ENCODE measurements around the gene CDKN1A. TPM values are rescaled to one million over a fixed set of nuclear protein-coding genes. Genes with fewer than 3 reads are reported as not detected.

The CDKN1A gene
- total and polyA plus RNA-seq, 5 donors: 38.5 to 68.6 (median 59.4) TPM

DNA sequence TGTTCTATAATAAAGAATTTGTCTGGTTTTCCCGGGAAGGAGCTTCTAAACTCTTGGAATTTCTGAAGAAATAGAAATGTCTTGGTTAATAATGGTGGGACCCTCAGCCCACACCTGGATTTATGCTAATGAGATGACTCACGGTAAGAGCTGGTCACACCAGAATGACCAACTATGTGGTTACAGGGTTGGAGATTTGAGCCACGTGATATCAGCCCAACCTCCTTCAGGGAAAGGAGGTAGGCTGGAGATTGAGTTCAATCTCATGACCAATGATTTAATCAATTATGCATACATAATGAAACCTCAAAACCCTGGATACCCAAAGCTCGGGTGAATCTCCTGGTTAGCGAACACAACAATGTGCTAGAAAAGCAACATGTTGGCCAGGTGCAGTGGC lies 22.1 kb upstream of the CDKN1A start:
- Histone ChIP-seq H3K27me3 (ENCODE audit: control insufficient read depth, insufficient read depth) (no peaks in the 10 kb centered on the region), H3K9me3 (ENCODE audit: control insufficient read depth, low read length) (no peaks in the 10 kb centered on the region), H3K27ac (ENCODE audit: low read length) (no peak overlapping the region), H3K4me3 (ENCODE audit: low read length) (no peak overlapping the region), H3K4me1 (ENCODE audit: control insufficient read depth, insufficient read depth, low read length) (peaks cover 3% of the 10 kb centered on the region)
- DNase-seq (no peak), ATAC-seq (no peak)
- intact Hi-C loops (cut with DNase I): no loop called here
- 86% methylated on average over 5 of the region's 5 CpGs for WGBS

DNA sequence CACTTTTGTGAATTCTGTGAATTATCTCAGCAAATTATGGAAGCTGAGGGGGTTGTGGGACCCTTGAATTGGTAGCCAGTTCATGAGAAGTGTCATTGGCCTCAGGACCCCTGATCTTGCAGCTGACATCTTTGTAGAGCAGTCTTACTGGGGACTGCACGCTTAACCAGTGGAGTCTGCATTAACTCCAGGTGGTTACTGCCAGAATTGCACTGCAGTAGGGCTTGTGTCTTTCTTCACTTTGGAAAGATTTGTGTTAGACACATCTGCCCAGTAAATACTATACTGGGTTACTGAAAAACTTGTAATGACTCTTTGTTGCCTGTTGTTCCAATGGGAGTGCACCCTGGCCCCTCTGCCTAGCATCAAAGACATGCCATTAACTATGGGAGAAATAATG lies 21.2 kb upstream of the CDKN1A start:
- H3K27me3 ChIP-seq (ENCODE audit: control insufficient read depth, insufficient read depth): no peaks in the 10 kb centered on the region
- H3K9me3 ChIP-seq (ENCODE audit: control insufficient read depth, low read length): no peaks in the 10 kb centered on the region

DNA sequence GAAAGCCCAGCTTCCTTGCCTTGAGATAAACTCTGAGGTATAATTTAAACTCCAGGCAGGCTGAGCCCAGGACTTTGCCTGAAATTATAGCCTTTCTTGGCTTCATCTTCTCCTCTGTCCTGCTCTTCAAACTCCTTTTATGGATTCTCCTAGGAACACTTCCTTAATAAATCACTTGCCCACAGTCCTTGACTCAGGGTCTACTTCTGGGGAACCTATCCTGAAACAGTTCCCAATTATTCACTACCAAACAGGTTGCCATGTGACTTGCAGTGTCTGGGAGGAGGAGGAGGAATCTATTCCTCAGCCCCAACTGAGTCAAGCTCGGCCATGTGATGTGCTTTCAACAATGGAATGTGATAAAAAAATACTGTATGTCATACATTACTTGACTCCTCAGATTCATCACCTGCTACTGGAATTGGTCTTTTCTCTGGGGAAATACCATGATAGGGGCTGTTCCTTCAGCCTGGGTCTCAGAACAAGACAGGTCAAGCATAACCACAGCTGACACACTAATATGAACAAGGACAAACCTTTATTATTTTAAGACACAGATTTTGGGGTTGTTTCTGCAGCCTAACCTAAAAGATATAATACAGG lies 20.5 kb upstream of the CDKN1A start:
- Histone ChIP-seq H3K9me3 (ENCODE audit: control insufficient read depth, low read length) (no peaks in the 10 kb centered on the region), H3K27me3 (ENCODE audit: control insufficient read depth, insufficient read depth) (no peaks in the 10 kb centered on the region), H3K27ac (ENCODE audit: low read length) (no peak overlapping the region), H3K4me3 (ENCODE audit: low read length) (no peak overlapping the region), H3K4me1 (ENCODE audit: control insufficient read depth, insufficient read depth, low read length) (peaks cover 3% of the 10 kb centered on the region)
- ATAC-seq (no peak), DNase-seq (no peak)
- 67% methylated on average over 1 of the region's 1 CpG for WGBS
- intact Hi-C loops (cut with DNase I): no loop called here

More for the DNA sequence above, 21.2 kb upstream of the CDKN1A start:
- DNase-seq: no peak
- WGBS: 94% methylated on average over 1 of the region's 1 CpG
- no peak for ATAC-seq
- Histone ChIP-seq H3K4me3 (ENCODE audit: low read length) (no peak overlapping the region), H3K4me1 (ENCODE audit: control insufficient read depth, insufficient read depth, low read length) (peaks cover 3% of the 10 kb centered on the region), H3K27ac (ENCODE audit: low read length) (no peak overlapping the region)
- intact Hi-C loops (cut with DNase I): no loop called here

DNA sequence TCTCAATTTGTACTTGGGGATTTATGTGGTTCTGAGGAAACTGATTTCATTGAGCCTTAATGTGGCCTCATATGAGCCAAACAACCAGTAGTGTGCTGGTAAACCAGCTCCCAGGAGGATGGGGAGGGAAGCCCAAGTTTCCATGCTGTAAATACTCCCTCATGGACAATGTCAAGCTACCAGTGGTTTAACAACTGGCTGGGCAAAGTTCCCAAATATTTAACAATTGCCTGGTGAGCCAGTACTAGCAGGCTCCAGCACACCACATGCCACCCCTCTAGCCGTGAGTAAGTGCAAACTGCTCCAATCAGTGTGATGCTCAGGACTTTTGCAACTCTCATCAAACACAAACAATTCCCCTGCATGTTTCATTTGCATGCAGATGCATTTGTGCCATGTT lies 19.2 kb upstream of the CDKN1A start:
- no peak overlapping the region for H3K4me3 ChIP-seq (ENCODE audit: low read length)
- ATAC-seq (peak in 1 of 2 donors; percentile 25), DNase-seq (no peak)
- 47% methylated on average over 1 of the region's 1 CpG for WGBS
- peaks cover 3% of the 10 kb centered on the region for H3K4me1 ChIP-seq (ENCODE audit: control insufficient read depth, insufficient read depth, low read length)
- H3K9me3 ChIP-seq (ENCODE audit: control insufficient read depth, low read length): no peaks in the 10 kb centered on the region
- no peaks in the 10 kb centered on the region for H3K27me3 ChIP-seq (ENCODE audit: control insufficient read depth, insufficient read depth)
- intact Hi-C loops (cut with DNase I): no loop called here
- H3K27ac ChIP-seq (ENCODE audit: low read length): no peak overlapping the region

DNA sequence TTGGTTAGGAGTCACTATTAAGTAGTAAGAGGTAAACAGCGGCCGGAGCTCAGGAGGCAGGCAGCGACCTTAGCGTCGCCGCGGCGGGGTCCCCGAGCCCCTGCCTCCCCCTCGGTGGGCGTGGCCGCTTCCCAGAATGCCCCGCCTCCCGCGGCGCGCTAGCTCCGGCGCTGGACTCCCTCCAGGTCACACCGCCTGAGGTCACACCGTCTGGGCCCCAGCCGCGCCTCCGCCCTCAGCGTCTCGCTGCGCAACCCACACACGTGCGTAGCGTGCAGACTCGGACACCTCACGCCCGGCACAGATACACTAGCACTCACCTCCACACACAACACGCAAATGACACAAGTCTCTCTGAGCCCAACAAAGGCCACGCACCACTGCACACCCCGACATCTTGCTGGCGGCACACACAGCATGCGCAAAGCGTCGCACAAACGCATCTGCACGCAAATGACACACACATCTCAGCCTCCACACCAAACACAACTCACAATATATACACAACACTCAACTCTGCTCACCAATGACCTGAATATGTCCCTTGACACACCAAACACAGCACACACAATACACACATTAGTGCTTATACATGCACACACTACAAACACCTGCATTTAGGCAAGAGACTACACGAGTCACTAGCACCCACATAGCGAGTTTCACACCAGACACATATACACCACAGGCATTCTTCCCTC lies 17.6 kb upstream of the CDKN1A start:
- intact Hi-C loops (cut with DNase I): no loop called here
- no peaks in the 10 kb centered on the region for H3K27me3 ChIP-seq (ENCODE audit: control insufficient read depth, insufficient read depth)
- no peaks in the 10 kb centered on the region for H3K9me3 ChIP-seq (ENCODE audit: control insufficient read depth, low read length)
- ATAC-seq (peak; percentile 84 to 95), DNase-seq (peak; percentile 80 to 90 (median 89))
- H3K27ac ChIP-seq (ENCODE audit: low read length): no peak overlapping the region
- 19% methylated on average over 44 of the region's 44 CpGs for WGBS
- peaks cover 3% of the 10 kb centered on the region for H3K4me1 ChIP-seq (ENCODE audit: control insufficient read depth, insufficient read depth, low read length)
- H3K4me3 ChIP-seq (ENCODE audit: low read length): no peak overlapping the region

GRCh38 chr6:36662380-36662779 lies 16.1 kb upstream of the CDKN1A start:
- ATAC-seq (no peak), DNase-seq (no peak)
- Histone ChIP-seq H3K27ac (ENCODE audit: low read length) (no peak overlapping the region), H3K4me1 (ENCODE audit: control insufficient read depth, insufficient read depth, low read length) (peaks cover 3% of the 10 kb centered on the region), H3K9me3 (ENCODE audit: control insufficient read depth, low read length) (no peaks in the 10 kb centered on the region), H3K4me3 (ENCODE audit: low read length) (no peak overlapping the region), H3K27me3 (ENCODE audit: control insufficient read depth, insufficient read depth) (no peaks in the 10 kb centered on the region)
- intact Hi-C loops (cut with DNase I): no loop called here
- WGBS: 93% methylated on average over 5 of the region's 5 CpGs

GRCh38 chr6:36662827-36663256 lies 15.7 kb upstream of the CDKN1A start:
- WGBS: 81% methylated on average over 6 of the region's 6 CpGs
- no peak overlapping the region for H3K4me3 ChIP-seq (ENCODE audit: low read length)
- no peak for ATAC-seq
- intact Hi-C loops (cut with DNase I): no loop called here
- no peak for DNase-seq
- H3K9me3 ChIP-seq (ENCODE audit: control insufficient read depth, low read length): no peaks in the 10 kb centered on the region
- peaks cover 3% of the 10 kb centered on the region for H3K4me1 ChIP-seq (ENCODE audit: control insufficient read depth, insufficient read depth, low read length)
- no peak overlapping the region for H3K27ac ChIP-seq (ENCODE audit: low read length)
- no peaks in the 10 kb centered on the region for H3K27me3 ChIP-seq (ENCODE audit: control insufficient read depth, insufficient read depth)

DNA sequence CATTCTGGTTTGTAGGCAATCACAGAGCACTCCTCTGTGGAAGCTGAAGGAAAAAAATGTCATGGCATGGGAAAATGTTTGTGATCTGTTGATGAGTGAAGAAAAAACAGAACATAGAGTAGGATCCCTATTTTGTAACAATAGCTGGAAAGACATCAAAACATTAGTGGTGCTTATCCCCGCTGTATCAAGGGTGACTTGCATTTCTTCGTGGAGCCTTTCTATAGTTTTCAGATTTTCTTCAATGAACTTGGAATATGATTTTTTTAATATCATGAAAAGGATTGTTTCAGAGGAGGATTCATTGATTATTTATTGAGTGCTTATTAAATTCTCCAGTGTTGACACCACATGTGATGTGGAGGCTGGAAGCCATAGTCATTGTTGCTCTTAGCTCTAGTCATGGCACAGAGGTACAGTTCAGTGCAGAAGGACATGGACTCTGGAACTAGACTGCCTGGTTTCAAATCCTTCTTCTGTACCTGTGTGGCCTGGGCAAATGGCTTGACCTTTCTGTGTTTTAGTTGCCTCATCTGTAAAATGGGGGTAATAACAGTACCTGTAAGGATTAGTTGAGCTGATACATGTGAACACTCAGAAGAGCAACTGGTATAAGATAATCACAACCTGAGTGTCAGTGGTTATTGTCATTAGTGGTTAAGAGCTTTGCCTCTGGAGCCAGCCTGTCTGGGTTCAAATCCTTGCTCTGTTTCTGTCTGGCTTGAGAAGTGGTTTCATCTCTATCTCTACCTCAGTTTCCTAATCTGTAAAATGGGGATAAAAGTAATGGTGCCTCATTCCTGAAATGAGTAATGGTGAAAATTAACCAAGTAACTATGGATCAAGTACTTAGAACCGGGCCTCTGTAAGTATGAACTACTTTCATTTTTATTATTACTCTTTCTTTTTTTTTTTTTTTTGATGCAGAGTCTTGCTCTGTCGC lies 14.7 kb upstream of the CDKN1A start:
- H3K9me3 ChIP-seq (ENCODE audit: control insufficient read depth, low read length): no peaks in the 10 kb centered on the region
- DNase-seq: no peak
- H3K4me1 ChIP-seq (ENCODE audit: control insufficient read depth, insufficient read depth, low read length): peaks cover 3% of the 10 kb centered on the region
- H3K27ac ChIP-seq (ENCODE audit: low read length): no peak overlapping the region
- 71% methylated on average over 4 of the region's 4 CpGs for WGBS
- no peak for ATAC-seq
- no peak overlapping the region for H3K4me3 ChIP-seq (ENCODE audit: low read length)
- no peaks in the 10 kb centered on the region for H3K27me3 ChIP-seq (ENCODE audit: control insufficient read depth, insufficient read depth)
- intact Hi-C loops (cut with DNase I): no loop called here

DNA sequence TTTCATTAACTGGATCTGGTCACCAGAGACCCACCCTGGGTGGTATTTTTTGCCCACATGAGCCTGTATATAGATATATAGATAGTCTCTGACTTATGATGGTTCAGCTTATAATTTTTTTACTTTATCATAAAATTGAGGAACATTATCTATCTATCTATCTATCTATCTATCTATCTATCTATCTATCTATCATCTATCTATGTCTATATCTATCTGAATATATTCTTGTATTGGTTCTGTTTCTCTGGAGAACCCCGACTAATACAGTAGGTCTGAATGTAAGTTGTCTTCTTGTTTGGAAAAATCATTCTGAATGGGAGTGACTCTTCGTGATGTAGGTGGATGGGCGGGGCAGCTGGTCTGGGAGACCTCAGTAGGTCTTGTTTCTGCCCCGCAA lies 13.3 kb upstream of the CDKN1A start:
- 96% methylated on average over 4 of the region's 4 CpGs for WGBS
- Histone ChIP-seq H3K4me3 (ENCODE audit: low read length) (no peak overlapping the region), H3K4me1 (ENCODE audit: control insufficient read depth, insufficient read depth, low read length) (peaks cover 3% of the 10 kb centered on the region), H3K27ac (ENCODE audit: low read length) (no peak overlapping the region), H3K27me3 (ENCODE audit: control insufficient read depth, insufficient read depth) (no peaks in the 10 kb centered on the region), H3K9me3 (ENCODE audit: control insufficient read depth, low read length) (no peaks in the 10 kb centered on the region)
- intact Hi-C loops (cut with DNase I): no loop called here
- no peak for DNase-seq
- ATAC-seq: no peak

DNA sequence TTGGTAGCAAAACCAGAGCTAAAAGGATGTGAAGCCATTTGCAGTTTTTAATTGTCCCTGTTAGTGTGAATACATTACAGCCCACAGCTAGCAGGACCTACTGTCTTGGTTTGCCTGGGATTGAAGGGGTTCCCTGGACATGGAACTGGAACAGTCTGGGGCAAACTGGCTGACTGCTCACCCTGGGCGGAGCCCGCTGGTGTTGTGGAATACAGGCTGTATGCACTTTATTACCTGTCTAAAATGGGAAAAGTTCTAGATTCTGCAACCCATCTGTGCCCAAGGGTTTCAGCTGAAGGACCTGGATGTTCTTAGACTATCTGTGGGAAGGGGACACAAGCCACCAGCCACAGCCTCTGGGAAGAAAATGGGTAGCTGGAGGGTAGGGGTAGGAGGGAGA lies 12.2 kb upstream of the CDKN1A start:
- no peak overlapping the region for H3K4me3 ChIP-seq (ENCODE audit: low read length)
- H3K4me1 ChIP-seq (ENCODE audit: control insufficient read depth, insufficient read depth, low read length): no peaks in the 10 kb centered on the region
- H3K27me3 ChIP-seq (ENCODE audit: control insufficient read depth, insufficient read depth): no peaks in the 10 kb centered on the region
- H3K9me3 ChIP-seq (ENCODE audit: control insufficient read depth, low read length): no peaks in the 10 kb centered on the region
- ATAC-seq (no peak), DNase-seq (no peak)
- intact Hi-C loops (cut with DNase I): no loop called here
- 98% methylated on average over 2 of the region's 2 CpGs for WGBS
- H3K27ac ChIP-seq (ENCODE audit: low read length): no peak overlapping the region

Data from right cardiac atrium (tissue), 5 donors.